ENCODE data around the gene BAIAP3. TPM values are rescaled to one million over a fixed set of nuclear protein-coding genes. Genes with fewer than 3 reads are reported as not detected.

Gene BAIAP3
- total RNA-seq, 2 donors from 2014 or later = 2.5 to 15.7 TPM

- H3K36me3 ChIP-seq = peaks cover 45% of the 10 kb centered on the region
- no peaks in the 10 kb centered on the region for H3K27me3 ChIP-seq (replicated peaks; ENCODE audit: insufficient read depth)
- no peaks in the 10 kb centered on the region for H3K9me3 ChIP-seq
- no peak for ATAC-seq (ENCODE audit: insufficient number of reproducible peaks, low FRiP score, low read depth)
- DNase-seq (ENCODE audit: low spot score) = no peak
- no peak overlapping the region for H3K4me3 ChIP-seq
- no peak overlapping the region for H3K27ac ChIP-seq
- TF ChIP-seq CTCF (IDR thresholded peaks at IDR 0.05) = no peak
- no peaks in the 10 kb centered on the region for H3K4me1 ChIP-seq (ENCODE audit: control insufficient read depth in 1 of 2, low read depth in 2 of 2)
Observed at GRCh38 chr16:1364510-1364909, 31.1 kb downstream of the BAIAP3 start.

- no peak for TF ChIP-seq CTCF (IDR thresholded peaks at IDR 0.05)
- Histone ChIP-seq H3K4me1 (ENCODE audit: control insufficient read depth in 1 of 2, low read depth in 2 of 2) (no peaks in the 10 kb centered on the region), H3K36me3 (peaks cover 40% of the 10 kb centered on the region), H3K4me3 (no peak overlapping the region), H3K27me3 (replicated peaks; ENCODE audit: insufficient read depth) (no peaks in the 10 kb centered on the region), H3K27ac (no peak overlapping the region), H3K9me3 (no peaks in the 10 kb centered on the region)
- ATAC-seq (ENCODE audit: insufficient number of reproducible peaks, low FRiP score, low read depth) = no peak
- DNase-seq (ENCODE audit: low spot score) = no peak
Observed at GRCh38 chr16:1366060-1366711, 32.7 kb downstream of the BAIAP3 start.

- Histone ChIP-seq H3K36me3 (peaks cover 36% of the 10 kb centered on the region), H3K27me3 (replicated peaks; ENCODE audit: insufficient read depth) (no peaks in the 10 kb centered on the region), H3K27ac (no peak overlapping the region), H3K9me3 (no peaks in the 10 kb centered on the region), H3K4me1 (ENCODE audit: control insufficient read depth in 1 of 2, low read depth in 2 of 2) (no peaks in the 10 kb centered on the region), H3K4me3 (no peak overlapping the region)
- DNase-seq (ENCODE audit: low spot score) (no peak), ATAC-seq (ENCODE audit: insufficient number of reproducible peaks, low FRiP score, low read depth) (no peak)
- TF ChIP-seq CTCF (IDR thresholded peaks at IDR 0.05) = no peak
Observed at GRCh38 chr16:1366712-1367299, 33.4 kb downstream of the BAIAP3 start.

GRCh38 chr16:1367486-1368174, 34.2 kb downstream of the BAIAP3 start:
- Histone ChIP-seq H3K27ac (no peak overlapping the region), H3K27me3 (replicated peaks; ENCODE audit: insufficient read depth) (no peaks in the 10 kb centered on the region), H3K9me3 (no peaks in the 10 kb centered on the region), H3K4me1 (ENCODE audit: control insufficient read depth in 1 of 2, low read depth in 2 of 2) (no peaks in the 10 kb centered on the region), H3K4me3 (no peak overlapping the region), H3K36me3 (peaks cover 28% of the 10 kb centered on the region)
- DNase-seq (ENCODE audit: low spot score) (no peak), ATAC-seq (ENCODE audit: insufficient number of reproducible peaks, low FRiP score, low read depth) (no peak)
- no peak for TF ChIP-seq CTCF (IDR thresholded peaks at IDR 0.05)
